KBM-7 (cell line): ENCODE results near the gene CEP83.
A peak's percentile ranks its signal among the peaks of the same experiment; 100 is the strongest.
"Not testable (repeated sequence)": the region's sequence is repeated elsewhere in the genome, so short reads cannot be mapped to it uniquely, and the experiment has no call there.

Experiments
- DNase-seq: peaks from one replicate; pipeline ENCODE4 v3.0.0-alpha.2; 2015
- in situ Hi-C: fragments of 300-500 bp; cut with MboI; formaldehyde crosslinking; loops from 2 replicates; pipeline ENCODE4 v1.14.3; 2020; ENCODE audit warnings: low sequenced_read_pairs, low pct_unique_long_range_greater_than_20kb, mixed read lengths

Gene CEP83

GRCh38 chr12:94437303-94437702 is 22.4 kb downstream of the CEP83 start:
- in situ Hi-C loops = no loop called here

DNA sequence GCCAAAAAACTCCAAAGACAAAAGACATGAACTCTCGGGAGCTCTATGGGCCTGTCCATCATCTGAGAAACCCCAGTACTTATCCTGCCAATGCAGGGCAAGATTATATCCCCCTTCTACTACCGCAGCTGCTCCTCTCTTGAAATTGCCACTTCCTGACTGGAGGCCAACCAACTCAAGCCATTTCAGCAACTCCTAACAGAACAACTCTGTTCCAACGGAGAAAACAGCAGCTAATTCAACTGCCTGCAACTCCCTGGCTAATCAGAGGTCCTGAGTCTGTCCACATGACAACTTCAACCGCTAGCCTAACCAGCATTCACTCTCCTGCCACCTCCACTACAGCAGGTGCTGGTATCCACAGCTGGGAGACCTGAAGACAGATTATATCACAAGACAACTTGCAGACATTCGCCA is 24.1 kb downstream of the CEP83 start:
- in situ Hi-C loops = no loop called here
- peak; percentile 71 for DNase-seq

More at GRCh38 chr12:94437303-94437702, 22.4 kb downstream of the CEP83 start:
- no peak for DNase-seq

DNA sequence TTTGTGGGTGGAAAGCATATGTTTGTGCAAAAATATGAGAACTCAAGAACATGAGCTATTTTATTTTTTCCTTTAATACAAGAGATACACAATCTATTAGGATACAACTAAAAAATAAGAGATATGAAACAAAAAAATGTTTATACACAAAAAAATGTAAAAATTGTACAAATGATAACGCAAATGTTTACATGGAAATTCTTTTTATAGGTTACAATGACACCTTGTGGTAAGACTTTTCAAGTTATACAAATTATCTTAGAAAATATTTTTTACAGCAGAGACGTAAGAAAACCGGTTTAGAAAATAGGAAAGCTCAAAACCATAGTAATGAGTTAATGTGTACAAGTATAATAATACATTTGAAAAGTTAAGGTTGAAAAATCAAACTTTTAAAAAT is 25.5 kb downstream of the CEP83 start:
- in situ Hi-C loops = no loop called here
- DNase-seq = no peak

DNA sequence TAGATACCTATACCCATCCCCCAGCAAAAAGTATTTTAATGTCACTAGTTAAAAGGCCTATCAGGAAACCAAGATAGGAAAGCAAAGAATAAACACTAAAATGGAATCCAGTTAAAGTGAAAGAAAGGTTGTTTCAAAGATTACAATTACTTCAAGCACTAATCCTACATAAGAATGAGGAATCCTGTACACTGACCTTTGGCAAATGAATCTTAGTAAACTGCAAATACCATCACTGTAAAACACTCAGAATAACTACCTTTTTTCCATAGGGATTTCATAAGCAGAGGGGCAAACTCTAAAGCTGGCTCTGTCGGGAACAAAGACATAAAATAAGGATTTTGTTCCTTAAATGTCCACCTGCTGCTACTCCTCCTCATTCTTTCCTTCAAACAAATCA is 25.9 kb downstream of the CEP83 start:
- no peak for DNase-seq
- in situ Hi-C loops = no loop called here

DNA sequence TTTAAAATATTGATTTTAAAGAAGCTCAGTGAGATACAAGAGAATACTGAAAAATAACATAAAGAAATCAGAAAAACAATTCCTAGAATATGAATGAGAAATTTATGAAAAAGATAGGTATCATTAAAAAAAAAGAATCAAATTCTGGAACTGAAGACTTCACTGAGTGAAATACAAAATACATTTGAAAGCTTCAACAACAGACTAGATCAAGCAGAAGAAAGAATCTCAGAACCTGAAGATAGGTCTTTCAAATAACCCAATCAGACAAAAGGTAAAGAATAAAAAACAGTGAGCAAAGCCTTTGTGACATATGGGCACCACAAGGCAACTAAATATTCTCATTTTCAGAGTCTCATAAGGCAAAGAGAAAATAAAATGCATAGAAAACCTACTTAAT is 29.4 kb downstream of the CEP83 start:
- in situ Hi-C loops = no loop called here
- DNase-seq = peak; percentile 15

GRCh38 chr12:94429633-94430032 is 30.0 kb downstream of the CEP83 start:
- DNase-seq = no peak
- in situ Hi-C loops = no loop called here

- in situ Hi-C loops = no loop called here
- no peak for DNase-seq
These were observed 30.5 kb downstream of the CEP83 start for GRCh38 chr12:94429191-94429590.

DNA sequence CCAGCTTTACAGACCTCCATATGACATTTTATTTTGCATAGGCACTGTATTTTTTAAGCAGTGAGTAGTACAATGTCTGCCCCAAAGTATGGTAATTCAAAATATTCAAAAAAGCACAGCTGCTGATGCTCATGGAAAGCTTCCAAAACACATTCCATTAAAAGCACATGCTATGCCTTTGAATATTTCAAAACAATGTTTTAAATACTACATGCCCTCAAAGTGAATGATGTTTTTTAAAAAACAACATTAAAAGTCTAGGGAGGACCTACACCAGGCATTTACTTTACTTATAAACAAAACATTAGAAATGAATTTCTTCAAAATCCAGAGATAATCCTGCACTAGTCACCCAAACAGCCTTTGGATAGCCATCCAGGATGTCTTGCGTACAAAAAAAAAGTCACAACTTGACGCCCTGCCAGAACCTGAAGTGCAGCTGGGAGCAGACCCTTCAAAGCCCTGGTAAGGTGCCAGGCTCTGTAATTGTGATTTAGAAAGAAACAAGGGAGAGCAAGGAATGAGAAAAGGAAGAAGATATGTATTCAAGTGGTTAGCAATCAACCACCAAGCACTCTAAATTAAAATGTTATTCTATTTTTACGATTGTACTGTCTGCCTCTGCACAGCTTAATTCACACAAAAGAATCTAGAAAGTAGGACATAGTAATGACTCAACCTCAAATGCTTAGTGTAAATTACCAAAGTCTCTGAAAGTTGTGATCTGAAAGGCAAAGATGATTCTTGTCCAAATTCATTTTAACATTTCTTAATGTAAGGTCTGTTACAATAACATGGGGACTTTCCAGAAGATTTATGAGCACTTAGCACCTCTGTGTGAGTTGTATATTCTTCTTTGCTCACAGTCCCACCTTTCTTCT is 31.9 kb downstream of the CEP83 start:
- in situ Hi-C loops = no loop called here
- DNase-seq = no peak

- DNase-seq = no peak
- in situ Hi-C loops = no loop called here
These were observed 33.6 kb downstream of the CEP83 start for GRCh38 chr12:94426049-94426448.

GRCh38 chr12:94424830-94425229 is 34.8 kb downstream of the CEP83 start:
- in situ Hi-C loops, DNase-seq: not testable (repeated sequence)

DNA sequence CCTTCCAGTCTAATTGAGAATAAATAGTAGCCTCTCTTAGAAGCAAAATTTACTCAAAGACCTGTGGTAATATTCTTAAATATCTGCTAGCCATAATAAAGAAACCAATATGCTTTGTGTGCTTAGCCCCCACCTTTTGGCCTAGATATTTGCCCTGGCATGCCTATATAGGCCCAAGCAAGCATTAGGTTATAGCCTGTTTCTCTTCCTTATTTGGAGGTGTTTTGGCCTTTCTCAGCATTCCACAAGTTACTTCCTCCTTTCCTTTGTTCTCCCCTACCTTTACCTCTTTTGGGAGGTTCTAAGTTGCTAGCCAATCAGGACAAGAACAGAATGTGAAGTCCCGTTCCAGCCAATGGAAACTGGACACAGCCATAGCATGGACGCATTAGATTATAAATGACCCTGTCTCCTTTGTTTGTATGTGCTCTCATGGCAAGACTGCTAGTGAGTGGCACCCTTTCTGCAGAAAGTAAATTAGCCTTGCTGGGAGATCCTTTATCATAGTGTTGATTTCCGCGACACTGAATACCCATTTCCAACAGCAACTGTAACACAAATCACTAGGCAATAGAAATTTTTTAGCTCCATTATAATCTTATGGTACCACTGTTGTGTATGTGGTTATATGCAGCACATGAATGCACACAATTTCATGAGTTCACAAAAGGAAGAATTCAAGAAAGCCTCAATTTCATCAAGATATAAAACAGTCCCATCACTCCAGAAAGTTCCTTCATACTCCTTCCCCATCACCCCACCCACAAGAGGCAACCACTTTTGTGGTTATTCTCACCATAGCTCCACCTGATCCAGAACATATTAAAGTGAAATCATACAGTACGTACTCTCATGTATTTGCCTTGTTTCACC is 37.6 kb downstream of the CEP83 start:
- in situ Hi-C loops = no loop called here
- DNase-seq = peak; percentile 42

DNA sequence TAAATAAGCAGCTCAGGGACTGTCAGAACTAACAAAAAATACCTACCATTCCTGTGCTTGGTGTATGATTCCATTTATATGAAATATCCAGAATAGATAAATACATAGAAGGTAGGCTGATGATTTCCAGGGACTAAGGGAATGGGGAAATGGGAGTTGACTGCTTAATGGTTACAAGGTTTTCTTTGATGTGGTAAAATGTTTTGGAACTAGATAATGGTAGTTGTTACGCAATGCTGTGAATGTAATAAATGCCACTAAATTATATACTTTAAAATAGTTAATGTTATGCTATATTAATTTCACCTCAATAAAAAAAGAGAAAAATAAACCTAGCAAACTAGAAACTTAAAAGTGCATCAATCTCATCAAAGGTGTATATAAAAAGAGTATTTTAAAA is 41.1 kb downstream of the CEP83 start:
- no peak for DNase-seq
- in situ Hi-C loops = no loop called here

GRCh38 chr12:94416613-94417012 is 43.1 kb downstream of the CEP83 start:
- DNase-seq = no peak
- in situ Hi-C loops = no loop called here

- in situ Hi-C loops = no loop called here
- DNase-seq = peak; percentile 30
These were observed 44.6 kb downstream of the CEP83 start for GRCh38 chr12:94415066-94415465.

DNA sequence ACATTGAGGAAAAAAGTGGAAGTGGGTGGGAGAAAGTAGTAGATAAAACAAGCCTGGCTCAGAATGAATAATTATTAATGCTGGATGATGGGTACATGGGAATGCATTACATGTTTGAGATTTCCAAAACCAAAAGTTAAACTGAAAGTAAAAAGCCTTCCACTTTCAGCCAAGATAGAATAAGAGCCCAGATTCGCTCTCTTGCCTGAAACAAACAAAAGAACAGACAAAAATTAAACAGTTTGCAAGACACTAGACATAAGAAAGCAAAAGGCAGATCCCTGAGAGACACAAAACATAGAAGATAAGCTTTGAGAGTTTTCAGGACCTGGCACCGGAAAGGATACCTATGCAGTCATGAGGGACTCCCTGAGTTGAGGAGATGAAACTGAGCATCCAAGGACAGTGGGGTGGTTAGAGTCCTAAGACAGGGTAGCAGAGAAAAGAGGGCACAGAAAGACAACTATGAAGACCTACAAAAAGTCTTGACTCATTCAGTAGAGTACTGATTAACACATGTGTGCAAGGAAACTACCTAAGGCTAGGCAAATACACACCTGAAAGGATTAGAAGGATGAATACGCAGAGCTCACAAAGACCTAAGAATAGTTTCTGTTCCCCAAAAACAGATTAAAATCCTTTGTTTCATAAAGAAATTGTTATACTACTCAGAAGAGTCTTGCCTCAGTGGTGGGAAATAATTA is 54.1 kb downstream of the CEP83 start:
- DNase-seq = no peak
- in situ Hi-C loops = no loop called here

GRCh38 chr12:94404854-94405253 is 54.8 kb downstream of the CEP83 start:
- in situ Hi-C loops = no loop called here
- DNase-seq = no peak

DNA sequence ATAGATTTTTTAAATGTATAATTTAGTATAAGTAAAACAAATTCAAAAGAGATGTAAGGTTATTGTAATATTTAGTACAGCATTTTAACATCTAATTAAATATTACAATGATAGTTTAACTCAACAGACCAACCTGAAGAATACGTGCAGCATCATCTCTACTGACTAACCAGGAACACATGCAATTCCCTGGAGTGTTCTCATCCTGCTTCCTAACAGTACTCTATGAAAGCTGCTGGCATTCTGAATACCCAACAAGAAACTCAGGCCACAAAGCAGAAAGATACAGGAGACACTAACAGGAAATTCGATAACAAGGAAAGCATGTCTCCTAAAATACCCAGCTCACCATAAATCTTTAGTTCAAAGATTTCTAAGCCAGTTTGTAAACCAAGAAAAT is 58.3 kb downstream of the CEP83 start:
- no peak for DNase-seq
- in situ Hi-C loops = no loop called here

DNA sequence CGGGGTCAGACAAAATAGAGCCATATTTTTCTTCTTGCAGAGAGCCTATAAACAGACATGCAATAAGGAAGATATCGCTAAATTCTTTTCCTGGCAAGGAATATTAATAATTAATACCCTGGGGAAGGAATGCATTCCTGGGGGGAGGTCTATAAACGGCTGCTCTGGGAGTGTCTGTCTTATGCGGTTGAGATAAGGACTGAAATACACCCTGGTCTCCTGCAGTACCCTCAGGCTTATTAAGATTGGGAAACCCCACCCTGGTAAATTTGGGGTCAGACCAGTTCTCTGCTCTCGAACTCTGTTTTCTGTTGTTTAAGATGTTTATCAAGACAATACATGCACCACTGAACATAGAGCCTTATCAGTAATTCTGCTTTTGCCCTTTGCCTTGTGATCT is 61.0 kb downstream of the CEP83 start:
- DNase-seq, in situ Hi-C loops: not testable (repeated sequence)

DNA sequence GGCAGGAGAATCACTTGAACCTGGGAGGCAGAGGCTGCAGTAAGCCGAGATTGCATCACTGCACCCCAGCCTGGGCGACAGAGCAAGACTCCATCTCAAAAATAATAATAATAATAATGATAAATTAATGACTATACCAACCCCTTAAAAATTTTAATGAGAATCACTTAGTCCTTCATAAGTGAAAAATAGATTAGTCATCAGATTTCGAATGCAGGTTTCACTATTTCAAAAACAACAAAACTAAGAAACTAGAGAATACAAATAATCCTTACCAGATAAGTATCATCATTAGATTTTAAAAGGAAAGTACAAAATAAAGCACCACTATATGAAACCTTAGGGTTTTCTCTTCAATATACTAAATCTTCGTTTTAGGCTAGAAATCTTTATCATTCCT is 62.3 kb downstream of the CEP83 start:
- in situ Hi-C loops = no loop called here
- no peak for DNase-seq

DNA sequence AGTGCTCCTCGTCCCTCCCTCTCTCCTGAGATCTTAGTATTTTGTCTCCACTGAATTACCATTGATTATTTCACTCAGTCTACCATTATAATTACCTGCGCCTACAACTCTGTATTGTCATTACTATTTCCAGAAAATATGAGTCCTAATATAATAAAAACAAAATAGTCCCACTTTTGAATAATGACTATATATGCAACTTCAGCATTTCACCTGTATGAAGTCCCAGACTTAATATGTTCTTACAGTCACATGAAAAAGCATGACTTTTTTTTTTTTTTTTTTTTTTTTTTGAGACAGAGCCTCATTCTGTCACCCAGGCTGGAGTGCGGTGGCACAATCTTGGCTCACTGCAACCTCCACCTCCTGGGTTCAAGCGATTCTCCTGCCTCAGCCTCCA is 63.7 kb downstream of the CEP83 start:
- DNase-seq, in situ Hi-C loops: not testable (repeated sequence)
